ENCODE measurements around the gene GPRASP3. TPM values are rescaled to one million over a fixed set of nuclear protein-coding genes. Genes with fewer than 3 reads are reported as not detected.

GPRASP3 gene
- total RNA-seq, 1 experiment from 2014 or later, result 3.1 TPM

GRCh38 chrX:102739657-102740056, 19.1 kb downstream of the GPRASP3 start:
- ChIA-PET CTCF (no interaction called here), RAD21 (ENCODE audit: low non-redundant PET in 1 of 2, low total read pairs in 2 of 2, uncharacterized antibody in 2 of 2, unreplicated experiment in 2 of 2) (no interaction called here), POLR2A (no interaction called here)
- Histone ChIP-seq H3K4me3 (replicated peaks in 1 of 2; ENCODE audit: low read depth in 1 of 2, low read length in 2 of 2) (no peak overlapping the region), H3K4me2 (ENCODE audit: low read length) (no peak overlapping the region), H3K9me2 (ENCODE audit: insufficient read depth) (no peaks in the 10 kb centered on the region), H3K9me3 (ENCODE audit: control insufficient read depth in 1 of 2, insufficient read depth in 1 of 2, low read depth in 1 of 2, low read length in 2 of 2) (no peaks in the 10 kb centered on the region), H2AFZ (ENCODE audit: low read depth, low read length, poor library complexity, severe bottlenecking) (no peak overlapping the region), H3K36me3 (ENCODE audit: control insufficient read depth in 1 of 2, insufficient read depth in 2 of 2, low read length in 2 of 2) (no peaks in the 10 kb centered on the region), H3K27me3 (ENCODE audit: insufficient read depth, low read length) (no peaks in the 10 kb centered on the region), H3K27ac (ENCODE audit: low read depth, low read length) (no peak overlapping the region), H3K9ac (ENCODE audit: low read length) (no peak overlapping the region), H3K4me1 (ENCODE audit: control insufficient read depth in 1 of 2, insufficient read depth in 2 of 2, low read length in 2 of 2) (no peaks in the 10 kb centered on the region), H4K20me1 (ENCODE audit: insufficient read depth) (no peaks in the 10 kb centered on the region), H3K79me2 (ENCODE audit: insufficient read depth, low read length) (no peaks in the 10 kb centered on the region)
- BruUV-seq (replicated peaks), result no TSS peak
- DNase-seq (ENCODE audit: low read depth, low spot score) (no peak), ATAC-seq (no peak)
- TF ChIP-seq YY1 (IDR thresholded peaks at IDR 0.05; ENCODE audit: extremely low read depth, insufficient replicate concordance, low read depth, low read length) (no peak), TCF7L2 (IDR thresholded peaks at IDR 0.05; ENCODE audit: borderline replicate concordance, extremely low read depth, insufficient read depth, insufficient read length) (no peak), ZBTB33 (IDR thresholded peaks at IDR 0.05; ENCODE audit: extremely low read depth, insufficient replicate concordance, low read length) (no peak), CEBPB (IDR thresholded peaks at IDR 0.05; ENCODE audit: low read depth) (no peak), EZH2 (IDR thresholded peaks at IDR 0.05) (no peak), SP1 (IDR thresholded peaks at IDR 0.05; ENCODE audit: low read depth) (no peak), POLR2A (IDR thresholded peaks at IDR 0.05; ENCODE audit: borderline replicate concordance, extremely low read depth, insufficient read depth, insufficient read length) (no peak), CBX3 (IDR thresholded peaks at IDR 0.05; ENCODE audit: low read depth) (no peak), EGR1 (IDR thresholded peaks at IDR 0.05; ENCODE audit: low read depth) (no peak), ELF1 (IDR thresholded peaks at IDR 0.05; ENCODE audit: borderline replicate concordance, low read depth) (no peak), RAD21 (IDR thresholded peaks at IDR 0.05; ENCODE audit: low read depth) (no peak), FOSL1 (IDR thresholded peaks at IDR 0.05; ENCODE audit: low read depth) (no peak), SRF (IDR thresholded peaks at IDR 0.05; ENCODE audit: low read depth) (no peak), CTCF (IDR thresholded peaks at IDR 0.05 in 2 of 3, conservative IDR thresholded peaks at IDR 0.05 in 1 of 3; ENCODE audit: borderline replicate concordance in 1 of 3, insufficient read depth in 1 of 3, low read depth in 2 of 3, low read length in 2 of 3) (no peak), MAX (IDR thresholded peaks at IDR 0.05) (no peak), REST (IDR thresholded peaks at IDR 0.05; ENCODE audit: low read depth) (no peak), SIN3A (IDR thresholded peaks at IDR 0.05; ENCODE audit: low read depth) (no peak), POLR2AphosphoS5 (IDR thresholded peaks at IDR 0.05; ENCODE audit: low read depth, low read length) (no peak), ZFX (IDR thresholded peaks at IDR 0.05) (no peak), ZNF274 (IDR thresholded peaks at IDR 0.05; ENCODE audit: low read depth, low read length) (no peak)
- intact Hi-C loops (cut with micrococcal nuclease), result no loop called here
